ENCODE data around the gene RPLP1. TPM values are rescaled to one million over a fixed set of nuclear protein-coding genes. Genes with fewer than 3 reads are reported as not detected.

Gene RPLP1
- total and polyA plus RNA-seq, 2 of the 8 experiments (the other 6 are each of a cell fraction or from before 2014, with no cell fraction given): 2,089 to 4,387 TPM

DNA sequence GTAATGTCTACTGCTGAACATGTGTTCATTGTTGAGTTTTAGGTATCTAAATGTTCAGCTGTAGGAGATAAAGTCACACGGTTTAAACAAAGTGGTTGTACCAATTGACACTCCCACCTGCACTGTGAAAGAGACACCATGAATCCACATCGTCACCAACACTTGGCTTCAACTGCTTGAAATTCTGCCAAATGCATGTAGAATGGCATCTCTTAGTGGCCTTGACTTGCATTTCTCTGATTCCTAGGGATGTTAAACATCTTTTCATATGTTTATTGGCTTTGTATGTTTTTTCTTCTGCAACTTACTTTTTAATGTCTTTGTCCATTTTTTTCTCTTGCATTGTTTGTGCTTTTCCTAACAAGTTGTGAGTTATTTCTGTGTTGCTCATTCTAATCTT is 43.4 kb downstream of the RPLP1 start:
- Histone ChIP-seq H3K27me3 (replicated peaks in 1 of 4; ENCODE audit: control insufficient read depth in 3 of 4, extremely low read depth in 1 of 4, insufficient read depth in 3 of 4, low read length in 3 of 4) (no peaks in the 10 kb centered on the region), H3K14ac (ENCODE audit: insufficient read length) (no peak overlapping the region), H3K9me3 (ENCODE audit: insufficient read depth in 2 of 2, low read depth in 1 of 2, low read length in 1 of 2) (0 out of 4 replicates have a peak, but pooled peaks cover 0 to 5% of the 10 kb centered on the region in 2 experiments), H2BK12ac (ENCODE audit: low read depth, low read length) (no peak overlapping the region), H3K27ac (ENCODE audit: low read depth, low read length) (no peak overlapping the region), H4K5ac (ENCODE audit: insufficient read length, low read depth, low read length) (no peak overlapping the region), H2AK5ac (ENCODE audit: low read depth, low read length) (no peak overlapping the region), H3K9ac (replicated peaks in 1 of 4; ENCODE audit: extremely low read depth in 1 of 4, low read depth in 3 of 4, low read length in 3 of 4) (no peak overlapping the region), H3K36me3 (ENCODE audit: control insufficient read depth in 2 of 4, insufficient read depth in 4 of 4, low read length in 3 of 4) (no peaks in the 10 kb centered on the region), H3K79me1 (ENCODE audit: low read depth, low read length) (no peaks in the 10 kb centered on the region), H3K79me2 (ENCODE audit: control insufficient read depth in 1 of 2, insufficient read depth in 2 of 2, low read length in 2 of 2) (no peaks in the 10 kb centered on the region), H4K8ac (ENCODE audit: extremely low read depth, insufficient read depth, low read length) (no peak overlapping the region), H2BK15ac (ENCODE audit: low read length) (no peak overlapping the region), H2BK120ac (replicated peaks; ENCODE audit: low read depth, low read length) (no peak overlapping the region), H3K23me2 (ENCODE audit: low read depth, low read length) (no peaks in the 10 kb centered on the region), H2BK5ac (ENCODE audit: low read depth, low read length) (no peak overlapping the region), H4K20me1 (replicated peaks in 1 of 2; ENCODE audit: control insufficient read depth in 1 of 2, insufficient read depth in 2 of 2, low read length in 2 of 2) (peaks cover 0 to 2% of the 10 kb centered on the region in 2 experiments), H3K56ac (replicated peaks; ENCODE audit: insufficient read length, low read depth, low read length) (no peak overlapping the region), H4K91ac (replicated peaks; ENCODE audit: insufficient read length, low read length) (no peak overlapping the region), H3K4me3 (ENCODE audit: extremely low read depth in 1 of 4, insufficient read depth in 2 of 4, low read depth in 3 of 4, low read length in 4 of 4) (no peak overlapping the region), H3K4me1 (replicated peaks in 1 of 4; ENCODE audit: control insufficient read depth in 3 of 4, insufficient read depth in 4 of 4, low read length in 3 of 4) (peaks cover 0 to 4% (median 3%) of the 10 kb centered on the region in 4 experiments; a peak in 5 of 7 replicates), H3K18ac (ENCODE audit: extremely low read depth, low read length) (no peak overlapping the region), H2AFZ (ENCODE audit: low read length) (no peak overlapping the region), H3K4me2 (ENCODE audit: insufficient read depth in 1 of 2, low read depth in 2 of 2, low read length in 2 of 2) (no peak overlapping the region), H2BK20ac (ENCODE audit: low read length) (no peak overlapping the region), H3K23ac (ENCODE audit: insufficient read length) (no peak overlapping the region), H3K4ac (replicated peaks; ENCODE audit: insufficient read length, low read depth, low read length) (no peak overlapping the region)
- FAIRE-seq (no peak), DNase-seq (ENCODE audit: low read depth in 1 of 2, low spot score in 2 of 2) (peak in 1 of 2 experiments; percentile 8)
- no peak for TF ChIP-seq CREB1 (IDR thresholded peaks at IDR 0.05)
- TF ChIP-seq SIN3A (conservative IDR thresholded peaks at IDR 0.05 in 1 of 2, IDR thresholded peaks at IDR 0.05 in 1 of 2; ENCODE audit: low read depth in 1 of 2, low read length in 2 of 2): no peak
- TF ChIP-seq TEAD4 (IDR thresholded peaks at IDR 0.05; ENCODE audit: low read depth, low read length): no peak
- TF ChIP-seq YY1 (IDR thresholded peaks at IDR 0.05; ENCODE audit: low read depth, low read length): no peak
- no peak for TF ChIP-seq SIRT6 (IDR thresholded peaks at IDR 0.05; ENCODE audit: low read length)
- TF ChIP-seq SP1 (IDR thresholded peaks at IDR 0.05; ENCODE audit: low read depth, low read length): no peak
- TF ChIP-seq NANOG (IDR thresholded peaks at IDR 0.05; ENCODE audit: insufficient read depth, low read depth, low read length, poor library complexity, severe bottlenecking): no peak
- no peak for TF ChIP-seq PHF8 (conservative IDR thresholded peaks at IDR 0.05; ENCODE audit: low read depth, low read length)
- TF ChIP-seq ZNF274 (IDR thresholded peaks at IDR 0.05; ENCODE audit: borderline replicate concordance, extremely low read depth, low read length): no peak
- TF ChIP-seq RNF2 (IDR thresholded peaks at IDR 0.05; ENCODE audit: borderline replicate concordance, low read depth, low read length, missing control alignments, poor library complexity, severe bottlenecking): no peak
- TF ChIP-seq GABPA (IDR thresholded peaks at IDR 0.05; ENCODE audit: borderline replicate concordance, insufficient read depth, low read length): no peak
- TF ChIP-seq SUZ12 (IDR thresholded peaks at IDR 0.05; ENCODE audit: low read length): no peak
- no peak for TF ChIP-seq CTBP2 (IDR thresholded peaks at IDR 0.05; ENCODE audit: borderline replicate concordance, insufficient read depth, insufficient read length, low read length)
- no peak for TF ChIP-seq POLR2A (IDR thresholded peaks at IDR 0.05; ENCODE audit: control extremely low read depth in 1 of 2, low read depth in 2 of 2, low read length in 2 of 2)
- no peak for TF ChIP-seq SP4 (IDR thresholded peaks at IDR 0.05; ENCODE audit: low read length)
- ChIA-PET POLR2A (ENCODE audit: partially characterized antibody) (no interaction called here), CTCF (ENCODE audit: partially characterized antibody) (no interaction called here)
- 81% methylated on average over 2 of the region's 2 CpGs; no CpG with 5 or more reads in 1 of the 2 experiments for WGBS, 2 experiments (ENCODE audit: extremely low coverage in 1 of 2, insufficient coverage in 1 of 2, insufficient read length in 1 of 2, insufficient replicate concordance in 2 of 2, low coverage in 1 of 2, low lambda C conversion rate in 2 of 2, missing lambda C conversion rate in 1 of 2)

Measured in H1 (cell line).